NCI-H748 treated with DMSO at 0.1 percent for 48 hours (cell line): Measurements from ENCODE around the gene PAX8.

Experiments
- DNase-seq: peaks from one replicate; lab custom pipeline; 2025; lab: John Stamatoyannopoulos, UW

Gene PAX8

DNA sequence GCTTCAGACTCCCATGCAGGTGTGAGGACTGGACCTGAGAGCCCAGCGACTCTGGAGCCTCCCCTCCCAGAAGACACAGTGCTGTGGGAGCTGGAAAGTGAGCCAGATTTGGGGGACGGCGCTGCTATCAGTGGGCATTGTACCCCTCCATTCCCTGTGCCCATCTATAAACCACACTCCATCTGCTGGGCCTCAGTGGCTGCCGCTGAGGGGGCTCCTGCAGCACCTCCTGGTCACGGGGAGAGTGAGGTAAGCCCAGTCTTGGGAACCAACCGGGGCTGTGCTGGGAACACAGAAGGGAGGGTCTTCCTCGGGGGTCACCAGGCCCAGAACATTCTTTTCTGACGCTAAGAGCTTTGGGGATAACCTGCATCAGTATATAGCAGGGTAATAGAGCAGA lies 95.5 kb downstream of the PAX8 start:
- DNase-seq, result no peak

DNA sequence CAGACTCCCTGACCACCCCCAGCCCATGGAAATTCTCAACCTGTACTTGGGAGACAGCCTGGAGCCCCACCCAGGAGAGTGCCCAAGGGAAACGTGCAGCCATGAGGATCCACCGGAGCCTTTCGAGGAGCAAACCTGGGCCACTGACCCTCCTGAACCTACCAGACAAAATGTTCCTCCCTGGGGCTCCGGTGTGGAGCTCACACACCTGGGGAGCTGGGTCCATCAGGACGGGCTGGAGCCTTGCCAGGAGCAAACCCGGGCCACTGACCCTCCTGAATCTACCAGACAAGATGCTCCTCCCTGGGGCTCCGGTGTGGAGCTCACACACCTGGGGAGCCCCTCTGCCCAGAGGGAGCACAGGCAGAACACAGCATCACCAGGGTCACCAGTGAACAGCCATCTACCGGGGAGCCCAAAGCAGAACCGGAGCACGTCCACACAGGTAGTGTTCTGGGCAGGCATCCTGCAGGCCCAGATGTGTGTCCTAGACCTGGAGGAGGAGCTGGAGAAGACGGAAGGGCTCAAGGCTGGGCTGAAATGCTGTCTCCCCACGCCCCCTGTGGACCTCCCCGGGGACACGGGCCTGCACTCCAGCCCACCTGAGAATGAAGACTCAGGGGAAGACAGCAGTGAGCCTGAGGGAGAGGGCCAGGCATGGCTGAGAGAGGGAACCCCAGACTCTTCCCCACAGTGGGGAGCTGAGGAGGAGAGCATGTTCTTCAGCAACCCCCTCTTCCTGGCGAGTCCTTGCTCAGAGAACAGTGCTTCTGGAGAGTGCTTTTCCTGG lies 96.1 kb downstream of the PAX8 start:
- DNase-seq, result no peak

DNA sequence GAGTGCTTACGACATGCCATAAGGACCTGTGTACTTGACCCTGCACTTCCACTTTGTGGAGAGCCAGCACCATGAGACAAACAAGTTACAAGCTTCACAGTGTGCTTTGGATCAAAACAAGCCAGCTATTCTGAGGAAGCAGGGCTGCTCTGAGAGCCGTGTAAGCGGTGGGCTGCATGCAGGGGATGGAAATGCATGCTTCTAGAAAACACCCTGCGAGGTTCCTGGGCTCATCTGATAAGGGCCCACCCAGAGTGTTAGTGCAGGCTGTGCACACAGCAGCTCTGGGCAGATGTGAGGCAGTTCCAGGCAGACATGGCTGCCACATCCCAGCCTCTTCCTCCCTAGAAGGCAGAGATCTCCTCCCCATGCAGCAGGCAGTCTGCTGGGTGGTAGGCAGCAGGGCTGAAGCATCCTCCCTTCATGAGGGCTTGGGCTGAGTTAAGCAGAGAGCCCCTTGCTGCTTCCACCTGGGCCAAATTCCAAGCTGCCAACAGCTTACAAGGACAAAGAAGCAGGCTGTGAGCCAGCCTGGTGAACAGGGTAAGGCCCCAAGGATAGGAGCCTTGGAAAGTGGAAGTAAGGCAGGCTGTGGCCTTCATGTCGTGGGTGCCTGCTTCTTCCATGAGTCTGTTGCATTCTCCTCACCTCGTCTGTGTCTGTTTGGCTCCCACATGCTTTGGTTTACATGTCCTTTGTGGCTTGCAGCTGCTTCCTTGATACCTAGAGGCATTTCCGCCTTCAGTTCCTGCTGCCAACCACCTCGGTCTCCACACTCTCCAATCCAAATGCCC lies 97.3 kb downstream of the PAX8 start:
- no peak for DNase-seq

DNA sequence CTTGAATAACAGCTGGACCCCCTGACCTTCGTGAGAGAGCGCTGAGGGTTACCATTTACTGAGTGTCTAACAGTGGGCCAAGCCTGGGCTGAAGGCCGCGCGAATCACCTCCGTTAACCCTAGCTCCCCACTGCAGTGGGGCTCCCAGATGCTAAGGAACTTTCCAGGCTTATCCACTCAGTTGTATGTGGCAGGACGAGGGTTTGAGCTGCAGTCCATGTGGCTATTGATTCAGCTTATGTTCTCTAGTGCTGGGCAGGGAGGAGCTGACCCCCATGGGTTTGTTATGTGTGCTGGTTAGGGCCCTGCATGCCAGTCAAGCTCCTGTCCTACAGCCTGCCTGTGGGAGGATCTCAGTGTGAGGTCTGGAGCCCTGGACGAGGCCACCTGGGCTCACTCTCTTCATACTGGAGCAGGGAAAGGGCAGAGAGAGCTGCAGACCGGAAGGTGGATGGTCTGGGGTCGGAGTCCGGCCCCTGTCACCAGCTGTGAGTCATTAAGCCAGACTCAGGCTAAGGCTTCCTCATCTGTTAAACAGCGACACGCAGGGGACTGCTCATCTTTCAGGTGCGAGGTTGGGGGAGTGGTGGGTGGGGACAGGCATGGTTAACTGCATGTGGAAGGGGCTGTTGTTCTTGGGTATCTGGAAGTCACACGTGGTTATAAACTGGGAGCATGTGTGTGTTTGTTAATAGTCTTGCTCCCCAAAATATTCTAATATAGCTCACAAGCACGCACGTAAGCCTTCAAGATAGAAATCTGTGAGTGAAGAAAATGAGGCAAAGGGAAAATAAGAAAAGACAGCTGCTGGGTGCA lies 98.4 kb downstream of the PAX8 start:
- DNase-seq, result no peak

DNA sequence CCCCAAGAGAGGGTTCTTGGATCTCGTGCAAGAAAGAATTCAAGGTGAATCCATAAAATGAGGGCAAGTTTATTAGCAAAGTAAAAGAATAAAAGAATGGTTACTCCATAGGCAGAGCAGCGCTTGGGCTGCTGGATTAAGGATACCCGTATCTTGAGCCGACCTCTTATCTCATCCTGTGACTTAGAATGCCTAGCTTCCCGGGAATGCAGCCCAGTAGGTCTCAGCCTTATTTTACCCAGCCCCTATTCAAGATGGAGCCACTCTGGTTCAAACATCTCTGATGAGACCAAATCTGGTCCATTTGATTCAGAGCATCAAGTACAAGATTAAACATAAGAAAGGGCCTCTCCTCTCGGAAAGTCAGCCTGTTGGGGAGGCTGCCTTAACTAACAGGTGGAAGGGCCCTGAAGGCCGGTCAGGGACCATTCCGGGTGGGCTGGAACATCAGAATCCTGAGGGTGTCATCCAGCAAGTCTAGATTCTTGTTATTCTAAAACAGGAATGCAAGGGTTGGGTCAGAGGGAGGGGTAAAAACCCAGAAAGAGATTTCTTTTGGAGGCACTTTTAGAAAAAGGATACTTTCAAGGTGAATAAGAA lies 99.2 kb downstream of the PAX8 start:
- no peak for DNase-seq

DNA sequence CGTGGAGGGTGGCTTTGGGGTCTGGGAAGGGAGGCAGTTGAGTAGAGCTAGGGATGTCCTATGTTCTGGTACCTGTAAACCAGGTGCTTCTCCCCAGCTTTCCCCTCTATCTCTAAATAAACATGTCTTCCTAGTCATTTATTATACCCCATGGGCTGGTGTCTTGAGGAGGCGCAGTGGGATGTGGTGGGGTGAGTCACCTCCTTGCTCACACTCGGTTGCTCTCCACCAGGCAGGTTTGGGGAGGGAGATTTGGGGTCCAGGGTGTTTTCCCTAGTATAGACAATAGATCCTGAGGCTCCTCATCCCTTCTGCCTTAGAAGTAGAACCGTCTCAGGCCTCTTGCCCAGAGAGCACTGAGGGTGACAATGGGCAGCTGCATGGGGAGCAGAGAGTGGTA lies 99.8 kb downstream of the PAX8 start:
- no peak for DNase-seq

DNA sequence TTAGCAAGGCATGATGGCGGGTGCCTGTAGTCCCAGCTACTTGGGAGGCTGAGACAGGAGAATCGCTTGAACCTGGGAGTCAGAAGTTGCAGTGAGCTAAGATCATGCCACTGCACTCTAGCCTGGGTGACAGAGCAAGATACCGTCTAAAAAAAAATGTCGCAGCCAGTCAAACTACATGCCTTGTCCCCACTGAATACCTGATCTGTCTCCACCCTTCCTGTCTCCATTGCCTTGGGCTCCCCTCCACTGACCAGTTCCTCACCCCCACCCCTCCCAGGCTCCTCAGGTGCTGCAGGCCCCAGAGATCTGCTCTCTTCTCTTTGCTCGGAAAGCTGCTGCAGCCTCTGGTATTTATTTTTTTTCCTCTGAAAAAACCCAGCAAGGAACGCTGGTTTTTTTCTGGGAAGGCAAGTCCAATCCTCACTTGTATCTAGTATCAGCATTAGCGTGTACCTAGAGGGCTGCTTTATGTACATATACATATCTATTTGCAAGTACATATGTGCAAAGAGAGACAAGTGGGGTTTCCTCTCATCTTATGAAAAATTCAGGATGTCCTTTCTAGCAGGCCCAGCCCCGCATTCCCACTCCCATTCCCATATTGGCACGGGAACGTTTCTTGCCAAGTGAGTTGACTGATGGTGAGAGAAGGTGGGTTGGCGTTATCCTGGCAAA lies 100.5 kb downstream of the PAX8 start:
- no peak for DNase-seq

DNA sequence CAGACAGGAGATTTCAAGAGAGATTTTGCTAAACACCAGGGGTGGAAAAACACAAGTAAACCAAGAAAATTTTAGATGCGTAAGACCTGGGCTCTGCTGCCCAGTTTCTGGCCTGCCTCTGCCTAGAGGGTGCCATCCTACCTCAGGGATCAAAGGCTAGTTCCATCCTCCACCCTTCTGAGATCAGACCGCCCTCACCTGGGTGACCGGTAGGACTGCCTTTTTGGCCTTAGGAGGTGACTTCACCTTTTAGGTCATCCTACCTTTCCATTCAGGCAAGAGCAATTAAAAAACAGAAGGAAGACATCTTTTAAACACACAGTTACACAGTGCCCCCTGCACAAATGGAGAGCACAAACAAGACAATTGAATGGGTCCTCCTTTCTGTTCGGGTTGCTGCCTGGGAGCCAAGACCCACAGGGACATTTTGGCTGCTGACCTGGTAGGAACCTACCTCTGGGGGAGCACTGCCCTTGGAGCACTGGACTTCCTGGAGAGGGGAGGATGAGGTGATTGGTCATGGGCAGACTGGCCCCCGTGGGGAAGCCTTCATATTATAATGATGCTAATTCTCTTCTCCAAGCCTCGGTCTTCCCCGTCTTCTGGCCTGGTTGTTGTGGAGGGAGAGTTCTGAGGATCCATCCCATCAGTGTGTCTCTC lies 101.9 kb downstream of the PAX8 start:
- DNase-seq, result no peak

DNA sequence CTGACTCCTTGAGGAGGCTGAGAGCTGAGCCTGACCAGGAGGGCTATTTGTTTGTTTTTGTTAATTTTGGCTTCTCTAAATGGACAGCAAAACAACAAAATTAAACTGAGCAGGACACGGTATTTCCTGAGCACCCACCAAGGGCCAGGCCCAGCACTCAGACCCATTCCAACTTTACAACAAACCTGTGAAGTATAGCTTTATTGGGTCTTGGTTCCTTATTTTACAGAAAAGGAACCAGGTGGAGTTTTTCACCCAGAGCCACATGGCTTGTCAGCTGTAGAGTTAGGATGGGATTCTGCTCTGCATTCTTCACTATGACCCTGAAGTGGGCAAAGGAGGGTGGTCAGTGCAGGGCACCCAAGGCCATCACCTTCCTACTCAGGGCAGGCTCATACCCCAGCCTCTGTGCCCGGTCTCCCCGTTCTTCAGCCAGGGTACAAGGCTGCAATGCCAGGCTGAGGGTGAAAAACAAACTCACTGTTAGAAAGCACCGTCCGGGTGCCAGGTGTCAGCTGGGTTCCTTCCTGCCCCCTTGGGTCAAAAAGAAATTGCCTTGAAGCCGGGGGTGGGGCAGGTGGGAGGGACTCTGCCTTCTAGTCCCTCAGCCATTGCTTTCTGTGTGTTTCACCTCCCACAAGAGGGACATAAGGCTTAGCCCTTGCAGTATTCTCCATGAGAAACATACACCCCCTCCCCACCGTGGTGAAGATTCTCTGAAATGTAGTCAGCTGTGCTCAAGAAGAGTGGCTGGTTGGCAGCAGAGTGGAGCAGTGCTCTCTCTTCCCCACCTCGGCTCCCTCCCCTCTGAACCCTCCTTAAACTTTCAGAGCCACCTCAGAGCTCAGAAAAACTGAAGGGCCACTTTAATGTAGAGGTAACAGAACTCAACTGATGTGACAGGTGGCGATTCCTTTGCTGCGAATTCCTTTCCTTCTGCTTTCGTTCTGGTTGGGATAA lies 102.7 kb downstream of the PAX8 start:
- DNase-seq, result no peak

DNA sequence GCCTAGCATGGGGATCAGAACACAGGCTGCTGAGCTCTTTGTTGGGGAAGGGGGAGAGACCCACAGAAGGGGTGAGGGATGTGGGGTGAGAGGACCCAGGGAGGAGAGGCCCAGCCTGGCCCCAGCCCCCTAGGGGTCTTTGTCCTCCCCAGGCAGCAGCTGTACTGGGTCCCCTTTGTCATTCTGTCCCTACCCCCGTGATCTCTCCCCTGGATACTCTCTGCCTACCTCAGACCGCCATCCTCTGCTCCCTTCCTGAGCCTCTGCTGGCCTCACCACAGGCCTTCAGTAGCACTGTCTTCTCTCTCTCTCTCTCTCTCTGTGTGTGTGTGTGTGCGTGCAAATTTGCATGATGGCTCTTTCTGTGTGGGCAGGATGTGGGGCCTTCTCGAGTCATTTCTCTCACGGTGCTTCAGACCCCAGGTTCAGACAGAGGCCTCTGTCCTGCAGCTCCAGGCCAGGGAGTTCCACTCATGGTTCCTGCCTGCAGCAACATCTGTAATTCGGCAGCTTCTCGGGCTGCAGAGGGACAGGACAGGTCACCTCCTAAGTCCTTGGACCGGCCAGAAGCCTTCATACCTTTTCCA lies 103.6 kb downstream of the PAX8 start:
- DNase-seq, result no peak

DNA sequence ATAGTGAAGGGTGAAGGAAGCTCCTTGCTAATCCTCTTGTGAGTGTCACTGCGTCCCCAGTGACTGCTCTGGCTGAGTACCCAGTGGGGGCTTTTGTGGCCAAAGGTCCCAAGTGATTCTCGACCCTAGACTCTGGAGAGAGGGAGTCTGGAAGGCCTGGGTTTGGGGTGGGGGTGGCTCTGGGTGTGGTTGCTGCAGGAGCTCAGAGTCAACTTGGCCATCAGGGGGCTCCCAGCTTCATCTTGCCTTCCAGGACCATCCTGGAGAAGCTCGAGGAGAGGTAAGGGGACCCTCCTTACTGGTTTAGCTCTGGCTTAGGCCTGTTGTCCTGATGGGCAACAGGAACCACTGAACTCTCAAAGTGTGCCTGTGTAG lies 104.4 kb downstream of the PAX8 start:
- DNase-seq, result no peak

DNA sequence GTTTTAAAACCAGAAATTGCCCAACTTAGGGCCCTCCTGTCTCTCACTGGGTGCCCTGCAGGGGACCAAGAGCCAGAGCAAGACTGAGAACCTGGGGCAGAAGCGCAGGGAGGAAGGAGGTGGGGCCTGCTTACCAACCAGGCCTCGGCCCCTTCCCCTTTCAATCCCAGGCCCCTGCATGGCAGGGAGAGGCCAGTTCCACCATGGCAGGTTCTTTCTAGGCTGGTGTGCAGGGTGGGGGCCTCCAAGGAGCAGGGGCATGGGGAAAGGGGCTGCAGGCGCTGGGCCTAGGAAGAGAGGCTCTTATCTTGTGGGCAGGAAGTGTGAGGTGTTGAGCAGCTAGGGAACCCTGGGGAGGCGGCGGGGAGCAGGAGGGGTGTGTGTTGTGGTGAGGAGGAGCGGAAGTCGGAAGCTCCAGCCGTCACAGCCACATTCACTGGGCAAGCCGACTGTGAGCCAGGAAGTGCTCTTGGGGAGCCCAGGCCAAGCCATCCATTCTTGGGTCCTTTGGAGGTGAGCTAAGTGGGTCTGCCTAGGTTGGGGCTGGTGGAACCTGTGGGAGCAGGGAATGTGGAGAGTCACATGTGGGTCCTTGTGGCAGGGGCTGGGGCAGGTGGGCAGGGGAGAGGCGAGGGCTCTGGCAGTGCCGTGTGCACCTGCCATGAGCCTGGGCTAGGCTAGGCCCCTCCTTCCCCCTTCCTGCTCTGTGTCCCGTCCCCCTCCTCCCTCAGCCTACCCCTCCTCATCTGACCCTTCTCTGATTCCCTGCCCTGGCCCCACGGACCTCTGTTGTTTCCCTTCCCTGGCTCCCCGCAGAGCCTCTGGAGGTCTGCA lies 105.0 kb downstream of the PAX8 start, which contains the start of gene PSD4:
Gene PSD4 (plus strand): TSS at position 430 of the 834 bp plus-strand sequence. CDS start 8,486 bp downstream, outside the sequence.
- no peak for DNase-seq

DNA sequence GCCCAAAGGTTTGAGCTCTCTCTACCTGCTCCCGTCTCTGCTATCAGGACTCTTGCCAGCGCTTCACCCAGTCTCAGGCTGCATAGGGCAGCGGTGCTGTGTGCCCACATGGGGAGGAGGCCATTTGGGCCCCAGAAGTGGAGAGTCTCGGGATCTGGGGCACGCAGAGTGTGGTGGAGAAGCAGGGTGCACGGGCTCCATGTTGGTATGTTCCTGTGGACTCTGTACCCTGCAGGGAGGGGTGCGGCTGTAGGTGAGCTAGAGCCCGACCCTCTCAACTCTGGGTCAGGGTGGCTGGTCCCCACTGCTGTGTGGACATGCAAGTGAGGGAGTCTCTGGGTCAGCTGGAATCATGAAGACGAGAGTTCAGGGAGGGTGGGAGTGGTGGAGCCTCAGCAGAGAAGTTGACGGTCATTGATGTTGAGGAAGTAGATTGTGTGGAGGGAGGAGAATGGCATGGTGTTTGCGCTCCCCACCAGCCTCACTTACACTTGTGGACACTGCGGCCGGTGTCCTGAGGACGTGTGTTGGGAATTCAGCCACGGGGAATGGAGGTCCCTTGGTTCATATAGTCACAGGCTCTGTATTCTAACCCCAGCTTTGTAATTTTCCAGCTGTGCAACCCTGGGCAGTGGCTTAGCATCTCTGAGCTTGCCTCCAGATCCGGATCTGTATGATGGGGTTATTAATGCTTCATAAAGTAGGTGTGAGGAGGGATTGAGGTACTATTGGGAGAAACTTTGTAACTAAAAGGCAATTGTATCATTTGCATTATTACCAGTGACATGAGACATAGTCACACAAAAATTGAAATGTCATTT lies 105.8 kb downstream of the PAX8 start:
- no peak for DNase-seq

DNA sequence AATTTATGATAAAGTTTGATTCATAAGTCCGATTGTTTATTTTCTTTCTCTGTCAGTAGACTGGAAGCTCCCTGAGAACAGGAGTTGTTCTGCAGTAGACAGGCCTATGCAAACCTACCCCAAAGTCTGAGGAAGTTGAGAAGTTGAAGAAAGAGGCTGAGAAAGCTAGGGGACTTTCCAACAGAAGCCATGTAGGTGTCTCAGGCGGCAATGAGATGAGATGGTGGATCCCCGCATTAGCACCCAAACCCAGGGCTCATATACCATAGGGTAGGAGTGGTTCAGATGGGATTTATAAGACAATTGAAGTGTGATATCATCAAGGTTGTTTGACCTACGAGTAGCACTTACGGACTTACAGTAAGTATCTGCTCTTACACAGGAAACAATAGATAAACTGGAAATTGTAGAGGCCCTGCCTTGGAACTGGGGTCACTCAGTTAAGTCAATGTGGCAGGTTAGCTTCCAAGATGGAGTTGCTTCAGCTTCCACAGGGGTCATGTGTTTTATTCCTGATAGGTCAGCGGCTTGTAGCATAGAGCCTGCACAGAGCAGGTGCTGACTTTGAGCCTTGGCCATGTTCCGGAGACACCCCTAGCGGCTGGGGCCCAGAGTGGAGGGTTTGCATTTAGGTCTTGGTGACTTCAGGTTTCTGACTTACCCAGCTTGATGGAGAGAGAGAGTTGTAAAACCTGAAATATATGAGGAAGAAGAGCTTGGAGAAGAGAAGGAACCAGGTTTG lies 107.2 kb downstream of the PAX8 start:
- no peak for DNase-seq

DNA sequence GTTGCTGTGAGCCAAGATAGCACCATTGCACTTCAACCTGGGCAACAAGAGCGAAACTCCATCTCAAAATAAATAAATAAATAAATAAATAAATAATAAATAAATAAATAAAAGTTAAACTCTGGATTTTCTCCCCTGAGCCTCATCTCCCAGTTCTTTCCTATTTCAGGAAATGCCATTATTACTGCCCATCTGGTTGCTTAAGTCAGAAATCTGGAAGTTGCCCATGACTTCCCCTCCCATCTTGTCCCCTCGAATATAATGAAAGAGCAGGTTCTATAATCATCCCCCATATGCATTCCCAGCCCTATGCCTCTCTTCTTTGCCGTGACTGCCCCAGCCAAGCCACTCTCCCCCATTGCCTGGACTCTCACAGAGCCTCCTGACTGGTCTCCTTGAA lies 109.1 kb downstream of the PAX8 start:
- DNase-seq, result no peak

DNA sequence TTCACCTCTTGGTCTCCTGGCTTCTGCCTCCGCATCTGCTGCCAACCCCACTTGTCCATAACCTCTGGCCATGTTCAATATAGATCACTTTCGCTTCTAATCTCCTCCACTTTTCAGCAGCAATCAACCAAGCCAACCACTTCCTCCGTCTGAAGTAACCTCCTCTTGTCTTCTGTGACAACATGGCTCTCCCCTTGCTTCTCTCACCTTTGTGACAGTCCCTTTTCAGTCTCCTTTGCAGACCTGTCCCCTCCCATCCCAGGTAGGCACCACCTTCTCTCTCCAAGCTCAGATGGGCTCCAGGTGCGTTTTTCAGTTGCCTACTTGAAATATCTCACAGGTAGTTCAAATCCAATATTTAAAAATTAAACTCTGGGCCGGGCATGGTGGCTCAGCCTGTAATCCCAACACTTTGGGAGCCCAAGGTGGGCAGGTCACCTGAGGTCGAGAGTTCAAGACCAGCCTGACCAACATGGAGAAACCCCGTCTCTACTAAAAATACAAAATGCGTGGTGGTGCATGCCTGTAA lies 109.7 kb downstream of the PAX8 start:
- DNase-seq, result no peak

DNA sequence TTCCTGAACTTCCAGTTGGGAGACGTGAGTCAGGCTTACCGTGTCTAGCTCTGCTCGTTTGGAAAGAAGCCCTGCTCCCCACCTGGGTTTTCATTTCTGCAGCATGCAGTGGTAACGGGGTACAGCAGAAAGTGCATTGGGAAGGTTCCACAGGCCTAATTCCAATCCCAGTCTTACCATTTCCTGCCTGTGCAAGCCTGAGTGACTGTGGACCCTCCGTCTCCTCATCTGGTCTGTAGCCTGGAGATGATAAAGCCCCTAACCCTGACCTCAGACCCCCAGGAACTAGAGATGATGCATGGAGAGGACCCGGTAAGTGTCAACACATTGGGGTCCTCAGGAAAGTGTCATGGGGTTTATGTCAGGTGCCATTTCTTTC lies 110.8 kb downstream of the PAX8 start:
- no peak for DNase-seq
